Measurements from ENCODE around the gene FAM174B. TPM values are rescaled to one million over a fixed set of nuclear protein-coding genes. Genes with fewer than 3 reads are reported as not detected.

FAM174B gene
- total RNA-seq, 1 donor = 5.1 TPM

DNA sequence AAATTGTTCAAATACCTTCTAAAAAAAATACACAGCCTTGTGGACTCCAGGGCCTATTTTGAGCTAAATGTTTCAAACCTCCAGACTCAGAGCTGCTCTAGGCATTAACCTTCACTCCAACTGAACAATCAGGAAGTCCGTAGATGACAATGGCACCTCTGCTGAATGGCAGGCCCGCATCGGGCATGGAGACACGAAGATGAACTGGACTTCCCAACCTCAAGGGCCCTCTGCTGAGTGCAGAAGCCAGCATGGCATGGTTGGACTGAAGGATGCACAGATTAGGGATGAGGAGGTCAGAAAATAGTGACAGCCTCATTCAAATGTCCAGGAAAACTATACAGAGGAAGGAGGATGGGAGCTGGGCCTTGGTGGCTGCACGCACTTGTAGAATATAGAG lies 2.2 kb downstream of the FAM174B start:
- H3K27ac ChIP-seq (ENCODE audit: low read depth, low read length) = no peak overlapping the region
- no peaks in the 10 kb centered on the region for H3K4me1 ChIP-seq (ENCODE audit: insufficient read depth, low read length)
- no peak overlapping the region for H2AFZ ChIP-seq (ENCODE audit: low read length)
- no peaks in the 10 kb centered on the region for H3K9me3 ChIP-seq (ENCODE audit: low read depth, low read length)
- DNase-seq (ENCODE audit: insufficient read length, low spot score, missing footprints) = no peak
- peaks cover 18% of the 10 kb centered on the region for H3K27me3 ChIP-seq (ENCODE audit: insufficient read depth, low read length)
- H3K4me3 ChIP-seq (ENCODE audit: insufficient read depth, low read length) = no peak overlapping the region
- no peaks in the 10 kb centered on the region for H4K20me1 ChIP-seq (ENCODE audit: insufficient read depth, low read length)
- H3K4me2 ChIP-seq (ENCODE audit: insufficient read depth, low read length) = no peak overlapping the region
- no peaks in the 10 kb centered on the region for H3K79me2 ChIP-seq (ENCODE audit: insufficient read depth, low read length)
- TF ChIP-seq, protein P1, sequence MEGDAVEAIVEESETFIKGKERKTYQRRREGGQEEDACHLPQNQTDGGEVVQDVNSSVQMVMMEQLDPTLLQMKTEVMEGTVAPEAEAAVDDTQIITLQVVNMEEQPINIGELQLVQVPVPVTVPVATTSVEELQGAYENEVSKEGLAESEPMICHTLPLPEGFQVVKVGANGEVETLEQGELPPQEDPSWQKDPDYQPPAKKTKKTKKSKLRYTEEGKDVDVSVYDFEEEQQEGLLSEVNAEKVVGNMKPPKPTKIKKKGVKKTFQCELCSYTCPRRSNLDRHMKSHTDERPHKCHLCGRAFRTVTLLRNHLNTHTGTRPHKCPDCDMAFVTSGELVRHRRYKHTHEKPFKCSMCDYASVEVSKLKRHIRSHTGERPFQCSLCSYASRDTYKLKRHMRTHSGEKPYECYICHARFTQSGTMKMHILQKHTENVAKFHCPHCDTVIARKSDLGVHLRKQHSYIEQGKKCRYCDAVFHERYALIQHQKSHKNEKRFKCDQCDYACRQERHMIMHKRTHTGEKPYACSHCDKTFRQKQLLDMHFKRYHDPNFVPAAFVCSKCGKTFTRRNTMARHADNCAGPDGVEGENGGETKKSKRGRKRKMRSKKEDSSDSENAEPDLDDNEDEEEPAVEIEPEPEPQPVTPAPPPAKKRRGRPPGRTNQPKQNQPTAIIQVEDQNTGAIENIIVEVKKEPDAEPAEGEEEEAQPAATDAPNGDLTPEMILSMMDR (IDR thresholded peaks at IDR 0.05; ENCODE audit: extremely low read depth, low read depth, low read length) = no peak
- no peaks in the 10 kb centered on the region for H3K36me3 ChIP-seq (ENCODE audit: insufficient read depth, low read length)

DNA sequence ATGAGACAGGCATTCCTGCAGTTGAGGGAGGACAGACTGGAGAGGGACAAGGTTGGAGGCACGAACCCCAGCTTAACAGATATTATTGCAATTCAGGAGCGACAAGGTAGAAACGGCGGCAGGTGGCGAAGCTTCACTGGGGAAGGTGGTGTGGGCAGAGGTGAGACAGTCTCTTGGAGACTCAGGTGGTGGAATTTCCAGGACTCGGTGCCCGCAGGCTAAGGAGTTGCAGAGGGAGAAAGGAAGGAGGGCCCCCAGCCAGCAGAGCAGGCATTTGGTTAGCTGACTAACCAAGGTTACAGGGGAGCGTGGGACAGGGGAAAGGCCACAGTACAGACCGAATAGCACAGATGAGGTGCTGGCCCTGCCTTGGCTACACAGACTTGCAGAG lies 3.0 kb downstream of the FAM174B start:
- no peak for DNase-seq (ENCODE audit: insufficient read length, low spot score, missing footprints)
- Histone ChIP-seq H3K27me3 (ENCODE audit: insufficient read depth, low read length) (peaks cover 18% of the 10 kb centered on the region), H3K4me1 (ENCODE audit: insufficient read depth, low read length) (no peaks in the 10 kb centered on the region), H2AFZ (ENCODE audit: low read length) (no peak overlapping the region), H3K79me2 (ENCODE audit: insufficient read depth, low read length) (no peaks in the 10 kb centered on the region), H4K20me1 (ENCODE audit: insufficient read depth, low read length) (no peaks in the 10 kb centered on the region), H3K4me3 (ENCODE audit: insufficient read depth, low read length) (no peak overlapping the region), H3K27ac (ENCODE audit: low read depth, low read length) (no peak overlapping the region), H3K4me2 (ENCODE audit: insufficient read depth, low read length) (no peak overlapping the region), H3K9me3 (ENCODE audit: low read depth, low read length) (no peaks in the 10 kb centered on the region), H3K36me3 (ENCODE audit: insufficient read depth, low read length) (no peaks in the 10 kb centered on the region)
- TF ChIP-seq, protein P1 (IDR thresholded peaks at IDR 0.05; ENCODE audit: extremely low read depth, low read depth, low read length) = no peak

DNA sequence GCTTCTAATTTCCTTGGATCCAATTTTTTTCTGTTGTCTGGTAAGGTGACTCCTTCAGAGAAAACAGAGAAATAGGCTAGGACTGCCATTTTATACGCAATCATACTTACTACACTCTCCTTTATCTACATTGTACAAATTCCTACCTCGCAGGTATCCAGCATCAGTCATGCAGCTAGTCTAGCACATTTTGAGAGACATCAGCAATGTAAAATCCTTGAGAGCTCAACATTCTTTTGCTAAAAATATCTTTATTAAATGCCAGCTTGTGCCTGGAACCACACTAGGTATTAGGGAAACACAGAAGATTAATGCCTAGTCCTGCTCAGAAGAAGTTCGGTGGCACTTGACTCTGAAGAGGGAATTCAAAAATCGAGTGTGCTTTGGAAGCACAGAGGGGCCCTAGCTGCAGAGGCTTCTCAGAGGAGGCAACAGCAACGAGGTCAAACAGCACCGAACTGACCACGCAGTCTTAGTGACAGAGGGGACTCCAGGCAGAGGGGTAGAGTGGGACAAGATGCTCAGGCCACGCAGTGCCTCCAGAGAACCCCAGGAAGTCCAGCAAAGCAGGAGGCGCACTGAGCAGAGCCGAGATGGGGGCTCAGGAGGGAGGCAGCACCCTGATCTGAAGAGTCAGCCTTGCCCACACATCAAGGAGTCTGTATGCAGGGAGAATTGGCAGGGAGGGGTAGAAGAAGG lies 3.5 kb downstream of the FAM174B start:
- H4K20me1 ChIP-seq (ENCODE audit: insufficient read depth, low read length) = no peaks in the 10 kb centered on the region
- H3K9me3 ChIP-seq (ENCODE audit: low read depth, low read length) = no peaks in the 10 kb centered on the region
- no peak overlapping the region for H2AFZ ChIP-seq (ENCODE audit: low read length)

DNA sequence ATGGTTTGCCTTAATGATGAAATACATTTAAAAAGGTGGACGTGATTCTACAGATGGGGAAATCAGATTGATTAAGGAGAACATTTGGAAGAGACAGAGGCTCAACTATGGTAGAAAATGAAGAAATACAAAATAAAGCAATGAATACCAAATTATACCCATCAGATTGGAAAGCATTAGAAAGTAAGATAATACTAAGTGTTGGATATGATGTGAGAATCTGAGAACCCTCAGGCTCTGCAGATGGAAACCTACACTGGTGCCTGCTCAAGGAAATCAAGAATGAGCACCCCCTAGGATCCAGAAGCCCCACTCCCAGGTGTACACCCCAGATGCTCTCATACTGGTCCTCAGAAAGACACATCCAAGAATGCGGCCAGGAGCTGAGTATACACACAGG lies 4.6 kb downstream of the FAM174B start:
- Histone ChIP-seq H3K27ac (ENCODE audit: low read depth, low read length) (no peak overlapping the region), H3K27me3 (ENCODE audit: insufficient read depth, low read length) (peaks cover 8% of the 10 kb centered on the region), H3K4me1 (ENCODE audit: insufficient read depth, low read length) (no peaks in the 10 kb centered on the region), H3K9me3 (ENCODE audit: low read depth, low read length) (no peaks in the 10 kb centered on the region), H2AFZ (ENCODE audit: low read length) (no peak overlapping the region), H4K20me1 (ENCODE audit: insufficient read depth, low read length) (no peaks in the 10 kb centered on the region), H3K36me3 (ENCODE audit: insufficient read depth, low read length) (no peaks in the 10 kb centered on the region), H3K79me2 (ENCODE audit: insufficient read depth, low read length) (no peaks in the 10 kb centered on the region), H3K4me3 (ENCODE audit: insufficient read depth, low read length) (no peak overlapping the region), H3K4me2 (ENCODE audit: insufficient read depth, low read length) (no peak overlapping the region)
- TF ChIP-seq, protein P1 (IDR thresholded peaks at IDR 0.05; ENCODE audit: extremely low read depth, low read depth, low read length) = no peak
- no peak for DNase-seq (ENCODE audit: insufficient read length, low spot score, missing footprints)

More for the DNA sequence above, 3.5 kb downstream of the FAM174B start:
- H3K36me3 ChIP-seq (ENCODE audit: insufficient read depth, low read length) = no peaks in the 10 kb centered on the region
- H3K79me2 ChIP-seq (ENCODE audit: insufficient read depth, low read length) = no peaks in the 10 kb centered on the region
- H3K27me3 ChIP-seq (ENCODE audit: insufficient read depth, low read length) = peaks cover 16% of the 10 kb centered on the region
- H3K4me1 ChIP-seq (ENCODE audit: insufficient read depth, low read length) = no peaks in the 10 kb centered on the region
- TF ChIP-seq, protein P1 (IDR thresholded peaks at IDR 0.05; ENCODE audit: extremely low read depth, low read depth, low read length) = no peak
- no peak overlapping the region for H3K4me3 ChIP-seq (ENCODE audit: insufficient read depth, low read length)
- H3K4me2 ChIP-seq (ENCODE audit: insufficient read depth, low read length) = no peak overlapping the region
- H3K27ac ChIP-seq (ENCODE audit: low read depth, low read length) = no peak overlapping the region
- no peak for DNase-seq (ENCODE audit: insufficient read length, low spot score, missing footprints)

All from osteoblast (primary cell).